Measurements from ENCODE around the gene TPT1. TPM values are rescaled to one million over a fixed set of nuclear protein-coding genes. Genes with fewer than 3 reads are reported as not detected.

Gene TPT1
- total RNA-seq, 1 donor, result 5,269 TPM

- no peak for TF ChIP-seq CTCF (IDR thresholded peaks at IDR 0.05; ENCODE audit: insufficient read depth, low read length)
- no peak for DNase-seq (ENCODE audit: low read depth)
- no peak overlapping the region for H3K4me3 ChIP-seq (ENCODE audit: low read depth, low read length)
Observed at GRCh38 chr13:45295536-45295935, 45.4 kb downstream of the TPT1 start.

GRCh38 chr13:45292176-45292575 lies 48.8 kb downstream of the TPT1 start:
- no peak overlapping the region for H3K4me3 ChIP-seq (ENCODE audit: low read depth, low read length)
- no peak for TF ChIP-seq CTCF (IDR thresholded peaks at IDR 0.05; ENCODE audit: insufficient read depth, low read length)
- no peak for DNase-seq (ENCODE audit: low read depth)

- H3K4me3 ChIP-seq (ENCODE audit: low read depth, low read length), result no peak overlapping the region
Observed at GRCh38 chr13:45289936-45290563, 50.9 kb downstream of the TPT1 start.

More at GRCh38 chr13:45289936-45290563, 50.9 kb downstream of the TPT1 start:
- no peak for DNase-seq (ENCODE audit: low read depth)
- TF ChIP-seq CTCF (IDR thresholded peaks at IDR 0.05; ENCODE audit: insufficient read depth, low read length), result no peak

Small RNAs within 50 kb of the gene (small RNA-seq; reads per million reads assigned to genes)
- gene SNORA31, result 4.5 reads per million, percentile 87 among the genes with 10 or more reads in this experiment

Other genes starting within 250 kb of the TPT1 start
- gene GTF2F2, start 220.7 kb downstream of the TPT1 start, total RNA-seq (ENCODE audit: low replicate concordance), result 16.6 and 19.0 TPM in 2 replicates
- gene KCTD4, start 140.1 kb downstream of the TPT1 start, total RNA-seq (ENCODE audit: low replicate concordance), result not detected in 2 replicates
- gene SLC25A30, start 77.2 kb upstream of the TPT1 start, total RNA-seq (ENCODE audit: low replicate concordance), result 7.6 and 10.4 TPM in 2 replicates
- gene COG3, start 123.8 kb upstream of the TPT1 start, total RNA-seq (ENCODE audit: low replicate concordance), result 31.0 and 31.2 TPM in 2 replicates